Stimulated activated CD8-positive, alpha-beta memory T cell treated with anti-CD3 and anti-CD28 coated beads, Interleukin-4, amount 100 ng/mL, for 48 hours (primary cell): ENCODE data around the gene GUCY2F.

ENCODE experiments used
- DNase-seq: peaks from one replicate; pipeline ENCODE4 v3.0.0-alpha.2; 2020

The GUCY2F gene

GRCh38 chrX:109392895-109393294, 89.0 kb downstream of the GUCY2F start:
- no peak for DNase-seq

- no peak for DNase-seq
Observed at GRCh38 chrX:109390556-109390955, 91.3 kb downstream of the GUCY2F start.

GRCh38 chrX:109389917-109390316, 92.0 kb downstream of the GUCY2F start:
- DNase-seq: no peak

GRCh38 chrX:109384699-109385098, 97.2 kb downstream of the GUCY2F start:
- DNase-seq: no peak

GRCh38 chrX:109382332-109382731, 99.6 kb downstream of the GUCY2F start:
- no peak for DNase-seq

- DNase-seq: no peak
Observed at GRCh38 chrX:109378281-109378680, 103.6 kb downstream of the GUCY2F start.

- DNase-seq: no peak
Observed at GRCh38 chrX:109374262-109374960, 107.5 kb downstream of the GUCY2F start.

- DNase-seq: no peak
Observed at GRCh38 chrX:109373468-109373867, 108.4 kb downstream of the GUCY2F start.

GRCh38 chrX:109372716-109373115, 109.2 kb downstream of the GUCY2F start:
- no peak for DNase-seq

GRCh38 chrX:109372291-109372690, 109.6 kb downstream of the GUCY2F start:
- no peak for DNase-seq

GRCh38 chrX:109362101-109362500, 119.8 kb downstream of the GUCY2F start:
- no peak for DNase-seq

- no peak for DNase-seq
Observed at GRCh38 chrX:109360301-109360700, 121.6 kb downstream of the GUCY2F start.

GRCh38 chrX:109357706-109358105, 124.2 kb downstream of the GUCY2F start:
- DNase-seq: no peak

GRCh38 chrX:109356684-109357083, 125.2 kb downstream of the GUCY2F start:
- no peak for DNase-seq

- no peak for DNase-seq
Observed at GRCh38 chrX:109352066-109352588, 129.8 kb downstream of the GUCY2F start.

- no peak for DNase-seq
Observed at GRCh38 chrX:109351557-109351956, 130.3 kb downstream of the GUCY2F start.

- no peak for DNase-seq
Observed at GRCh38 chrX:109350551-109350950, 131.3 kb downstream of the GUCY2F start.

GRCh38 chrX:109350051-109350450, 131.8 kb downstream of the GUCY2F start:
- no peak for DNase-seq

- no peak for DNase-seq
Observed at GRCh38 chrX:109347632-109348031, 134.3 kb downstream of the GUCY2F start.

GRCh38 chrX:109346491-109346890, 135.4 kb downstream of the GUCY2F start:
- DNase-seq: no peak

- no peak for DNase-seq
Observed at GRCh38 chrX:109345856-109346255, 136.0 kb downstream of the GUCY2F start.

- no peak for DNase-seq
Observed at GRCh38 chrX:109344678-109345077, 137.2 kb downstream of the GUCY2F start.

GRCh38 chrX:109344101-109344500, 137.8 kb downstream of the GUCY2F start:
- DNase-seq: no peak

GRCh38 chrX:109343671-109344070, 138.2 kb downstream of the GUCY2F start:
- DNase-seq: no peak

GRCh38 chrX:109336141-109336540, 145.7 kb downstream of the GUCY2F start:
- no peak for DNase-seq
